Upper lobe of left lung (tissue), 6 donors: ENCODE results near the gene CREB3L2. TPM values are rescaled to one million over a fixed set of nuclear protein-coding genes. Genes with fewer than 3 reads are reported as not detected.

Source experiments
- ATAC-seq, 2 donors: fragments of 200-7000 bp; cut with Tn5 transposase; one replicate each; pipeline ENCODE4 v1.9.1; 2022; ENCODE audit warnings: mild to moderate bottlenecking in 2 of 2, moderate library complexity in 2 of 2; ENCODE audit not compliant: low FRiP score in 2 of 2
- DNase-seq, 2 donors: peaks; one replicate each; pipeline ENCODE4 v3.0.0-alpha.2; 2019 to 2020
- H3K27ac ChIP-seq, 4 donors: fragments of 200-600 bp; sonication (generic); one replicate each; pipeline ENCODE4 v1.5.1; 2016 to 2019
- H3K27me3 ChIP-seq, 4 donors: fragments of 200-600 bp; sonication (generic); one replicate each; pipeline ENCODE4 v1.5.1; 2017 to 2019
- H3K36me3 ChIP-seq, 4 donors: fragments of 200-600 bp; sonication (generic); one replicate each; pipeline ENCODE4 v1.5.1; 2016 to 2019
- H3K4me1 ChIP-seq, 4 donors: fragments of 200-600 bp; sonication (generic); one replicate each; pipeline ENCODE4 v1.5.1; 2018 to 2019
- H3K4me3 ChIP-seq, 4 donors: fragments of 200-600 bp; sonication (generic); one replicate each; pipeline ENCODE4 v1.5.1; 2017 to 2019; ENCODE audit warnings: mild to moderate bottlenecking in 2 of 4, moderate library complexity in 1 of 4
- H3K9me3 ChIP-seq, 4 donors: fragments of 200-600 bp; sonication (generic); one replicate each; pipeline ENCODE4 v1.5.1; 2018 to 2019
- EP300 ChIP-seq, 4 donors: sonication (generic); formaldehyde crosslinking; IDR thresholded peaks; one replicate each; pipeline ENCODE4 v1.5.1; 2017; ENCODE audit warnings: antibody characterized with exemption in 4 of 4, control low read depth in 2 of 4
- POLR2A ChIP-seq, 4 donors: fragments of 450-650 bp; IDR thresholded peaks; one replicate each; pipeline ENCODE4 v1.5.1; 2016 to 2017; ENCODE audit warnings: antibody characterized with exemption in 4 of 4, mild to moderate bottlenecking in 2 of 4
- POLR2AphosphoS5 ChIP-seq, 2 donors: sonication (generic); formaldehyde crosslinking; IDR thresholded peaks; one replicate each; pipeline ENCODE4 v1.5.1; 2017; ENCODE audit warnings: antibody characterized with exemption in 2 of 2
- WGBS, 2 donors: methylation state at CpG; one replicate each; pipeline ENCODE4 v1.1.5; 2017 to 2018; 5-methylcytosine and 5-hydroxymethylcytosine counted together
- total RNA-seq, 6 donors: library from RNA; depleted of rRNA in 4 of 6; stranded (reverse); fragments of >200 nt in 4 of 6; gene quantifications; one replicate each; pipeline versions ENCODE4 v1.1.0 to v1.2.1, GENCODE V29; 2016 to 2021
- TF ChIP-seq, protein P1 (sequence below), 6 experiments: fragments of 450-650 bp in 4 of 6; fragments of 200-600 bp in 2 of 6; sonication (generic) in 2 of 6; IDR thresholded peaks; one replicate each; pipeline ENCODE4 v1.5.1; 2016 to 2019; ENCODE audit warnings: antibody characterized with exemption in 6 of 6
- donor health status: DM: no; HTN: no; CAD: no; lungs with moderate emphysema.
- donor health status: DM: no; HTN: yes; CAD: no; lungs with severe emphysema.

The CREB3L2 gene
- total RNA-seq, 6 donors from 2014 or later: 26.9 to 73.5 (median 34.2) TPM

DNA sequence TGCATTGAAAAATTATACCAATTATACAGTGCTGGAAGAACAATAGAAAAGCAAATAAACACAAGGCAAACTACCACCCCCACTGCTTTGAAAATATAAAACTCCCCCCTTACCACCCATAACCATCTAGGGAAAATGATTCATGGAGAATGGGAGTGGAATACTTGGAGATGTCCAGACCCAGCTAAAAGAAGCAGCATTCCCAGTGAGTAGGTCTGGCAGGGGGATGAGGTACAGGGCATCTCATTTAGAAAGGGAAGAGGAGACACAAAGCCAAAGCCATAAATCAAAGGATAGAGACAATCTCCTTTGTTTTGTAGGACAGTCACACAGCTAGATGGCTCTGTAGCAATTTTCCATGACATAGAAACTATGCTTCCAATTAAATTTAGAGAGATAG, 119.1 kb downstream of the CREB3L2 start:
- no peak for ATAC-seq
- Histone ChIP-seq H3K27me3 (no peaks in the 10 kb centered on the region), H3K27ac (no peak overlapping the region), H3K4me3 (no peak overlapping the region), H3K4me1 (peaks cover 0 to 6% (median 1%) of the 10 kb centered on the region in 4 donors), H3K36me3 (peaks cover 45 to 85% (median 66%) of the 10 kb centered on the region in 4 donors), H3K9me3 (peaks cover 0 to 5% (median 0%) of the 10 kb centered on the region in 4 donors)
- TF ChIP-seq, protein P1, sequence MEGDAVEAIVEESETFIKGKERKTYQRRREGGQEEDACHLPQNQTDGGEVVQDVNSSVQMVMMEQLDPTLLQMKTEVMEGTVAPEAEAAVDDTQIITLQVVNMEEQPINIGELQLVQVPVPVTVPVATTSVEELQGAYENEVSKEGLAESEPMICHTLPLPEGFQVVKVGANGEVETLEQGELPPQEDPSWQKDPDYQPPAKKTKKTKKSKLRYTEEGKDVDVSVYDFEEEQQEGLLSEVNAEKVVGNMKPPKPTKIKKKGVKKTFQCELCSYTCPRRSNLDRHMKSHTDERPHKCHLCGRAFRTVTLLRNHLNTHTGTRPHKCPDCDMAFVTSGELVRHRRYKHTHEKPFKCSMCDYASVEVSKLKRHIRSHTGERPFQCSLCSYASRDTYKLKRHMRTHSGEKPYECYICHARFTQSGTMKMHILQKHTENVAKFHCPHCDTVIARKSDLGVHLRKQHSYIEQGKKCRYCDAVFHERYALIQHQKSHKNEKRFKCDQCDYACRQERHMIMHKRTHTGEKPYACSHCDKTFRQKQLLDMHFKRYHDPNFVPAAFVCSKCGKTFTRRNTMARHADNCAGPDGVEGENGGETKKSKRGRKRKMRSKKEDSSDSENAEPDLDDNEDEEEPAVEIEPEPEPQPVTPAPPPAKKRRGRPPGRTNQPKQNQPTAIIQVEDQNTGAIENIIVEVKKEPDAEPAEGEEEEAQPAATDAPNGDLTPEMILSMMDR (IDR thresholded peaks at IDR 0.05): no peak
- no peak for TF ChIP-seq POLR2AphosphoS5 (IDR thresholded peaks at IDR 0.05)
- no peak for TF ChIP-seq EP300 (IDR thresholded peaks at IDR 0.05)
- no peak for TF ChIP-seq POLR2A (IDR thresholded peaks at IDR 0.05)
- no peak for DNase-seq

DNA sequence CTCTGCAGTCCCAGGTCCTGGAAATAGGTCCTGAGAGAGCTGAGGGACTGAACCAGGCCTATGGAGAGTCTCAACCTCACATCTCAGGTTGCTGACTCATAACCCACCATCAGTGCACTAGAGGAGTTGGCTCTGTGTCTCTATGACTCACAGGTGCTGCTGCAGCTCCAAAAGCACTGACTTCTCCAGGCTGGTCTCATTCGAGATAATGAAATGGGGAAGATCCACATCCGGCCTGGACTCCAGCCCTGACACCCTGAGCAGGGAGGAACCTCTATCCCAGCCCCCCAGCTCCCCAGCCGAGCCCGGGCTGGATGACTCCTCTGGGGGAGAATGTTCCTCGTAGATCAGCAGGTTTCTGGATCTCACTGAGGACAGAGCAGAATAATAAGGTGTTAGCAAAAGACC, 119.6 kb downstream of the CREB3L2 start:
- Histone ChIP-seq H3K9me3 (peaks cover 0 to 5% (median 0%) of the 10 kb centered on the region in 4 donors), H3K4me3 (no peak overlapping the region), H3K4me1 (peaks cover 0 to 6% (median 2%) of the 10 kb centered on the region in 4 donors), H3K36me3 (peaks cover 45 to 86% (median 66%) of the 10 kb centered on the region in 4 donors), H3K27me3 (no peaks in the 10 kb centered on the region), H3K27ac (no peak overlapping the region)
- 86 to 100% methylated on average over 2 to 5 of the region's 5 CpGs for WGBS, 2 donors
- no peak for TF ChIP-seq POLR2A (IDR thresholded peaks at IDR 0.05)
- ATAC-seq: peak in 1 of 2 donors; percentile 72
- DNase-seq: peak in 1 of 2 donors; percentile 19

DNA sequence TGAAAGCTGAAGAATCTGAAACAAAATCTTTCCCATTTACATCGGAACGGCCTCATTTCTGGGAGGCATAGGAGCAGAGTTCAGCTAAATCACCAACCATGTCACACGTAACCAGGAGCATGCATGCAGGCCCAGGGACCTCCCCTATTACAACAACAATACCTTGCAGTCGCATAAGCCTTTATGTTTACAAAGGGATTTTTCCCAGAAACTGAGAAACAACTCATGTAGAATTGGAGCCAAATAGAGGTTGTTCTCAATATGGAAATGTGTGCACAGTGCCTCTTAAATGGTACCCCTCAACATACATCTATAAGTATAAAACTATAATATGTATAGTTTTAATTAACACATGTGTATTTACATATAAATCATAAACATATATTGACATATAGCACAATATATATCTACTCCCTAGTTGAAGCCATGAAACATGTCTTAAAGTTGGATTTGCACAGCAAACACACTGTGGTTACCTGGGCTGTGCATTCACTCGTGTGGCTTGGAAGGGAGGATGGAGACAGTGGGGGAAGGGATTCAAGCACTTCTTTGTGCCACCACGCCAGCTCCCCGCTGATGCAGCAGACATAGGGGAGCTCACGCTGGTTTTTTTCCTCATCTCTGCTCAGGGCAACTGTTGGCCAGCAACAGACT, 120.2 kb downstream of the CREB3L2 start:
- no peak overlapping the region for H3K4me3 ChIP-seq
- peaks cover 0 to 6% (median 2%) of the 10 kb centered on the region in 4 donors for H3K4me1 ChIP-seq
- ATAC-seq (no peak), DNase-seq (no peak)
- TF ChIP-seq POLR2AphosphoS5 (IDR thresholded peaks at IDR 0.05) (no peak), EP300 (IDR thresholded peaks at IDR 0.05) (no peak), POLR2A (IDR thresholded peaks at IDR 0.05) (no peak)
- TF ChIP-seq, protein P1 (IDR thresholded peaks at IDR 0.05): no peak
- 89 to 96% methylated on average over 8 of the region's 8 CpGs for WGBS, 2 donors
- H3K9me3 ChIP-seq: peaks cover 0 to 5% (median 0%) of the 10 kb centered on the region in 4 donors
- H3K36me3 ChIP-seq: peaks cover 45 to 91% (median 64%) of the 10 kb centered on the region in 4 donors
- no peak overlapping the region for H3K27ac ChIP-seq
- H3K27me3 ChIP-seq: no peaks in the 10 kb centered on the region

DNA sequence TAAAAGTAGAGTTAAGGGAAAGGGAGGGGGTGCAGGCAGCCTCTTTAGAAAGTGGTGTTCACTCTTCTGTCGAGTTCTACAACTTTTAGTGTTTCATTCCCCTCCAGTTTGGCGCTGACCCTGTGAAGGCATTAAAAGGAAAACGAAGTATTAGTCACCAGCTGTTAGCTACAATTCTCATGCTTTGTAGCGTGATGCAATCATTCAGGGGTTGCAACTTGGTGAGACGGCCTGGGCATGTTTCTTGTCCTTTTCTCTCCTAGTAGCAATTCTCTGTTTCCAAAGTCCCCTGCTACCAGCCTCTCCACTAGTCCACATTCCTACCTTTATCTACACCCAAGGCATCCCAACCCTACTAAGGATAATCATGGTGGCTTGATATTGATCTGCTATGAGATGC, 121.5 kb downstream of the CREB3L2 start:
- Histone ChIP-seq H3K9me3 (peaks cover 0 to 5% (median 0%) of the 10 kb centered on the region in 4 donors), H3K27ac (no peak overlapping the region), H3K4me3 (no peak overlapping the region), H3K4me1 (peaks cover 0 to 6% (median 2%) of the 10 kb centered on the region in 4 donors), H3K36me3 (peaks cover 44 to 93% (median 61%) of the 10 kb centered on the region in 4 donors), H3K27me3 (no peaks in the 10 kb centered on the region)
- peak in 1 of 2 donors; percentile 24 for ATAC-seq
- TF ChIP-seq POLR2AphosphoS5 (IDR thresholded peaks at IDR 0.05) (no peak), POLR2A (IDR thresholded peaks at IDR 0.05) (no peak), EP300 (IDR thresholded peaks at IDR 0.05) (no peak)
- TF ChIP-seq, protein P1 (IDR thresholded peaks at IDR 0.05): no peak
- 80 to 87% methylated on average over 5 of the region's 5 CpGs for WGBS, 2 donors
- no peak for DNase-seq

DNA sequence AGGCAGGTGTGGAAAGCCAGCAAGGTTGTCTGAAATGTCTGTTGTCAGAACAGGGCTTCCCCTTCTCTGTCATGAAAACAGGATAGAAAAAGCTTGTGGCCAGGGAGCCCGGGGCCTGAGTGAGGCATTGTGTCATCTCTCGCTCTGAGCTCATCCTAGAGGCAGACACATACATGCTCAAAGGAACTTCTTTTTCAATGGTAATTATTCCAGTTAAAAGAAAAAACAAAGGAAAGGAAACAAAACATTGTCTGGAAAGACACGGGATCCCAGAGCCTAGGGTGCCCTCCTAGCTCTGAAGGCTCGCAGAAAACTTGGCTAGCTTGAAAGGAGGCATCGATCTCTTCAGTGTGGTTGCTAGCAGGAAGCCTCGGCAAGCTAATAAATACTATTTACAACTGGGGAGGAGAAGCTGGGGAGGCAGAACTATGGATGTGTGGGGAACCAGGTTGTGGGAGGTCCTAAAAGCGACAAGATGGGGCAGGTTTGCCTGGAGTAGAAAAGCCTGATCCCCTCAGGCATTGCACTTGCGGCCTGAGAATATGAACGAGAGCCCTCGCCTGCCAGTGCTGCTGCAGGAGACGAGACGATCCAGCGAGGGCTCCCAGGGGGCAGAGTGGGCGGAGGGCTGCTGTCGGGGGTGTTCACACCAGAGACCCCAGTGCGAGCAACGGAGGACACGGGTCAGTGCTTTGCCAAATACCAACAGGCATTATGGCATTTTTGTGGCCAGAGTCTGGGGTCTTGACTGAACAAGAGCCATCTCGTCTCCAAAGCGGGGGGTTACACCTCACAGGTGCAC, 122.3 kb downstream of the CREB3L2 start:
- peaks cover 0 to 5% (median 0%) of the 10 kb centered on the region in 4 donors for H3K9me3 ChIP-seq
- H3K36me3 ChIP-seq: peaks cover 35 to 90% (median 54%) of the 10 kb centered on the region in 4 donors
- H3K27ac ChIP-seq: no peak overlapping the region
- TF ChIP-seq POLR2A (IDR thresholded peaks at IDR 0.05) (no peak), EP300 (IDR thresholded peaks at IDR 0.05) (no peak), POLR2AphosphoS5 (IDR thresholded peaks at IDR 0.05) (no peak)
- TF ChIP-seq, protein P1 (IDR thresholded peaks at IDR 0.05): no peak
- WGBS, 2 donors: 82 to 84% methylated on average over 18 to 20 of the region's 20 CpGs
- H3K4me3 ChIP-seq: no peak overlapping the region
- peak in 1 of 2 donors; percentile 50 for DNase-seq
- no peaks in the 10 kb centered on the region for H3K27me3 ChIP-seq
- peak in 1 of 2 donors; percentile 60 for ATAC-seq
- H3K4me1 ChIP-seq: peaks cover 0 to 6% (median 2%) of the 10 kb centered on the region in 4 donors
